Fibroblast of pulmonary artery (primary cell): ENCODE results near the gene LIMS2.

Experiments used
- DNase-seq: peaks from one replicate; pipeline ENCODE4 v3.0.0-alpha.2; 2010; ENCODE audit warnings: low read depth
- H3K4me3 ChIP-seq: replicated peaks from 2 replicates; pipeline ENCODE4 v1.5.1; 2011; ENCODE audit warnings: low read depth, mild to moderate bottlenecking, control low read depth, low read length, moderate library complexity
- CTCF ChIP-seq: IDR thresholded peaks from 2 replicates; pipeline ENCODE4 v1.5.1; 2011; ENCODE audit warnings: mild to moderate bottlenecking, control low read depth, low read length, inconsistent platforms; ENCODE audit errors: missing control alignments

Gene LIMS2

GRCh38 chr2:127705391-127706065, 30.2 kb upstream of the LIMS2 start:
- peak; percentile 43 for DNase-seq
- no peak overlapping the region for H3K4me3 ChIP-seq
- TF ChIP-seq CTCF, result no peak

- no peak for DNase-seq
- H3K4me3 ChIP-seq, result no peak overlapping the region
- TF ChIP-seq CTCF, result no peak
These were observed 29.5 kb upstream of the LIMS2 start for GRCh38 chr2:127704641-127705390.

GRCh38 chr2:127703282-127703681, 28.0 kb upstream of the LIMS2 start:
- DNase-seq, result no peak
- no peak overlapping the region for H3K4me3 ChIP-seq
- no peak for TF ChIP-seq CTCF

GRCh38 chr2:127702395-127703009, 27.2 kb upstream of the LIMS2 start:
- H3K4me3 ChIP-seq, result peak overlapping the region; percentile 74
- no peak for TF ChIP-seq CTCF
- DNase-seq, result no peak

GRCh38 chr2:127701651-127702394, 26.5 kb upstream of the LIMS2 start:
- peak; percentile 18 for TF ChIP-seq CTCF
- H3K4me3 ChIP-seq, result peak overlapping the region; percentile 74
- DNase-seq, result peak; percentile 77

GRCh38 chr2:127701193-127701650, 25.9 kb upstream of the LIMS2 start, which contains the start of gene SFT2D3:
SFT2D3 (plus strand) TSS chr2:127701497; CDS start chr2:127701529, 32 bp downstream.
- TF ChIP-seq CTCF, result no peak
- H3K4me3 ChIP-seq, result peak within 1 kb of the TSS; percentile 74
- peak; percentile 92 for DNase-seq
